Uterus (tissue), 2 donors: ENCODE results near the gene USP7.

Experiments
- CTCF ChIP-seq, 4 experiments: fragments of 200-600 bp in 2 of 4; fragments of 450-650 bp in 2 of 4; sonication (generic) in 2 of 4; IDR thresholded peaks; one replicate each; pipeline ENCODE4 v1.5.1; 2016 to 2019; ENCODE audit warnings: antibody characterized with exemption in 4 of 4, mild to moderate bottlenecking in 2 of 4, moderate library complexity in 1 of 4
- POLR2A ChIP-seq, 2 donors: fragments of 450-650 bp; IDR thresholded peaks; one replicate each; pipeline ENCODE4 v1.6.1; 2016; ENCODE audit warnings: antibody characterized with exemption in 2 of 2, mild to moderate bottlenecking in 1 of 2, moderate library complexity in 1 of 2

- TF ChIP-seq CTCF (IDR thresholded peaks at IDR 0.05), result no peak
- TF ChIP-seq POLR2A (IDR thresholded peaks at IDR 0.05), result no peak
Observed at GRCh38 chr16:8999800-9000199, 36.1 kb upstream of the USP7 start.
